K562 (cell line): ENCODE data around the gene LCLAT1.

ENCODE experiments used
- CBFB ChIP-seq: sonication (generic); formaldehyde crosslinking; IDR thresholded peaks from 2 replicates; pipeline ENCODE4 v1.4.0; 2020; ENCODE audit warnings: mild to moderate bottlenecking, missing genetic modification reagents
- RAD21 ChIP-seq, 2 experiments: fragments of 250-450 bp in 1 of 2; fragments of 450-650 bp in 1 of 2; sonication (Bioruptor Pico) in 1 of 2; formaldehyde crosslinking in 1 of 2; IDR thresholded peaks in 1 of 2; conservative IDR thresholded peaks in 1 of 2; 2 replicates each; pipeline versions ENCODE4 v1.4.0 to v1.8.0; 2020 to 2022; ENCODE audit warnings: mild to moderate bottlenecking in 2 of 2, moderate library complexity in 1 of 2
- TF ChIP-seq, protein P1 (sequence below): fragments of 450-650 bp; conservative IDR thresholded peaks from 2 replicates; pipeline ENCODE4 v1.6.1; 2016; ENCODE audit warnings: missing genetic modification characterization, low read depth, mild to moderate bottlenecking, control low read depth, missing compliant biosample characterization

DNA sequence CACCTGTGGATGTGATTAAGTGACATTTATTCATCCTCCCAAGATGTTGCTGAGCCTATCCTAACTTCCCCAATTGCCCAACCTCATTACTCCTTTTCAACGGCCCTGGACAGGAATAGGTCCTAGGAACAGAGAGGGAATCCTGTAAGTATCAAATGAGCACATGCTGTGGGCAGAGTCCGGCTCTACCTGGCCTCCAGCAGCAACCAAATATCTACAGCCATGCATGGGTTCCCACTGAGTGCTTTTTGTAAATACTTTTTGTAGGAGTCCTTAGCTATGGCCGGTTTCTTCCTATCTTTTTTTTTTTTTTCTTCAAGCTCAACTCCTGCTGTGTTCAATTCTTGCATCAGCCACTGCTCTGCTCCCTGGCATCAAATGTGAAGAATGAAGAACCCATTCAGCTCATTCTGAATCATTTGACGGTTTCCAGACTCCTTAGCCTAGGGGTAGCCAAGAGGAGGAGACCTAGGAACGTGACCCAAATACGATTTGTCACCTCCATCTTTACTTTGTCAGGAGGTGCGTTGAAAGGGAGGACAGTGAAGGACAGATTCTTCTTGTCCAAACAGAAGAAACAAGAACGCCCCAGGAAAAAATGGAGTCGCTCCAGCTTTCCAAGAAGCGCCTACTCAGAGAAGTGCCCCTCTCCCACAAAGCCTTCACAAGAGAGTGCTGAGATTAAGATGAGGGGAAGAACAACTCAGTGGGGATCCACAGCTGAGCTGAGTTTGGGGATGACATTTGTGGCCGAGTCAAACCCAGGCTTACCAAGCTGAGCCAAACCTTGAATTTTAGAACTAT lies 46.7 kb upstream of the LCLAT1 start:
- TF ChIP-seq CBFB (CRISPR knock-in tag) = no peak
- TF ChIP-seq, protein P1, sequence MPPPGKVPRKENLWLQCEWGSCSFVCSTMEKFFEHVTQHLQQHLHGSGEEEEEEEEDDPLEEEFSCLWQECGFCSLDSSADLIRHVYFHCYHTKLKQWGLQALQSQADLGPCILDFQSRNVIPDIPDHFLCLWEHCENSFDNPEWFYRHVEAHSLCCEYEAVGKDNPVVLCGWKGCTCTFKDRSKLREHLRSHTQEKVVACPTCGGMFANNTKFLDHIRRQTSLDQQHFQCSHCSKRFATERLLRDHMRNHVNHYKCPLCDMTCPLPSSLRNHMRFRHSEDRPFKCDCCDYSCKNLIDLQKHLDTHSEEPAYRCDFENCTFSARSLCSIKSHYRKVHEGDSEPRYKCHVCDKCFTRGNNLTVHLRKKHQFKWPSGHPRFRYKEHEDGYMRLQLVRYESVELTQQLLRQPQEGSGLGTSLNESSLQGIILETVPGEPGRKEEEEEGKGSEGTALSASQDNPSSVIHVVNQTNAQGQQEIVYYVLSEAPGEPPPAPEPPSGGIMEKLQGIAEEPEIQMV (tag) = no peak
- TF ChIP-seq RAD21 (CRISPR knock-in tag; conservative IDR thresholded peaks at IDR 0.05 in 1 of 2, IDR thresholded peaks at IDR 0.05 in 1 of 2) = no peak
